Islet precursor cell (in vitro differentiated cells): ENCODE data around the gene BAG3.
A peak's percentile ranks its signal among the peaks of the same experiment; 100 is the strongest.

ENCODE experiments used
- DNase-seq: peaks from one replicate; pipeline ENCODE4 v3.0.0-alpha.2; 2018

The BAG3 gene

DNA sequence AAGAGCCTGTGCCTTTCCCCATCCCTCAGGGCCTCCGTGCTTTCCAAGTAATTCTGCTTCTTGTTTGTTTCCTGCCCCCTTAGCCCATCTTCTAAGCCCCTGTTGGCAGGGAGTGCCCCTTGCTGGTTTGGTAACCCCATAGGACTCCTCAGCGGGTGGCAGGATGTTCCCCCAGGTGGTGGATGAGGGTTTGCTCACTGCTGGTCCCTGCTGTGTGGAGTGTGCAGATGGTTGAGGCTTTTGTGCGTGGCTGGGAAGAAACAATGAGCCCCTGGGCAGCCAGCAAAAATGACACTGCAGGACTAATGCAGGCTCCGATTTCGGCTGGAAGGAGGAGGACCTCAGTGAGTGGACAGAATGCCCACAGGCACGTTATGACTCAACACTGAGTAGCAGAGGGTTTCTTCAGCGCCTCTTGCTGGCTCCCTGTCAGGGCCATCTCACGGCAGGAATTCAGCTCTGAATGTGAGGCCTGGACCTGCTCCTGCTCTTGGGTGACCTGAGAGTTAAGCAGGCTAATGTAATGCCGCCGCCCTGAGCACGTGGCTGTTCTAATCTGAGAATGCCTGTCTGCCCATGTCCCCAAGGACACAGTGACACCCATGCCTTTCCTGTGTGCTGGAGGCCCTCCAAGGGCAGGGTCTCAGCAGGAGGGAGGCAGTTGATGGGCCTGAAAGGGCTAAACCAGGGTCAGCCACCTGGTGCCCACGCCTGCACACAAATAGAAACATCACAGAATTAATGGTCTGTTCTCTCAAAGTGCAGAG lies 16.6 kb downstream of the BAG3 start:
- DNase-seq: peak; percentile 98

- no peak for DNase-seq
These were observed 17.3 kb downstream of the BAG3 start for GRCh38 chr10:119668461-119668860.

- DNase-seq: no peak
These were observed 18.2 kb downstream of the BAG3 start for GRCh38 chr10:119669331-119669730.

DNA sequence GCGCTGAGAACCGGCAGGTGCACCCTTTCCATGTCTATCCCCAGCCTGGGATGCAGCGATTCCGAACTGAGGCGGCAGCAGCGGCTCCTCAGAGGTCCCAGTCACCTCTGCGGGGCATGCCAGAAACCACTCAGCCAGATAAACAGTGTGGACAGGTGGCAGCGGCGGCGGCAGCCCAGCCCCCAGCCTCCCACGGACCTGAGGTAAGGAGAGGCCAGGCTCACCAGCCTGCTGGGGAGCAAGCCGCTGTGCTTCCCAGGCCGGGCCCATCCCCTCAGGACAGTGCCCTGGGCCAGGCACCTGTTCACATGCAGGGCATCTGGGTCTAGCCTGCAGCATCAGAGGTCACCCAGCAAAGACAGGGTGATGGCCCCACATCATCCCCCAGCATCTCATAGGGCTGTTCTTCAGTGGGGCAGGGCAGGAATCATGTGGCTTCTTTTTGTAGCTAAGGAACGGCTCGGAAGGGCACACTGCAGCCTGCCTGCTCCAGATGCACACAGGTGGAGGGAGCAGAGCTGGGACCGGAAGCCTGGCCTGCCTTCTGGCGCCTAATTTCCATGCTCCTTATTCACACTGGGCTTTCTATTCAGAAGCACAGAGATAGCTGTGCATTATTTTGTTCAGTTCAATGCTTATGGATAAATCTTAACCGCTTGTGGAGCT lies 18.9 kb downstream of the BAG3 start:
- DNase-seq: no peak

- no peak for DNase-seq
These were observed 19.5 kb downstream of the BAG3 start for GRCh38 chr10:119670717-119671116.

GRCh38 chr10:119671381-119671780 lies 20.2 kb downstream of the BAG3 start:
- DNase-seq: no peak

DNA sequence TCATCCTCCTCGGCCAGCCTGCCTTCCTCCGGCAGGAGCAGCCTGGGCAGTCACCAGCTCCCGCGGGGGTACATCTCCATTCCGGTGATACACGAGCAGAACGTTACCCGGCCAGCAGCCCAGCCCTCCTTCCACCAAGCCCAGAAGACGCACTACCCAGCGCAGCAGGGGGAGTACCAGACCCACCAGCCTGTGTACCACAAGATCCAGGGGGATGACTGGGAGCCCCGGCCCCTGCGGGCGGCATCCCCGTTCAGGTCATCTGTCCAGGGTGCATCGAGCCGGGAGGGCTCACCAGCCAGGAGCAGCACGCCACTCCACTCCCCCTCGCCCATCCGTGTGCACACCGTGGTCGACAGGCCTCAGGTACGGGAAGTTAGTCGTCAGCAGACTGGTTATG lies 21.1 kb downstream of the BAG3 start:
- DNase-seq: no peak

DNA sequence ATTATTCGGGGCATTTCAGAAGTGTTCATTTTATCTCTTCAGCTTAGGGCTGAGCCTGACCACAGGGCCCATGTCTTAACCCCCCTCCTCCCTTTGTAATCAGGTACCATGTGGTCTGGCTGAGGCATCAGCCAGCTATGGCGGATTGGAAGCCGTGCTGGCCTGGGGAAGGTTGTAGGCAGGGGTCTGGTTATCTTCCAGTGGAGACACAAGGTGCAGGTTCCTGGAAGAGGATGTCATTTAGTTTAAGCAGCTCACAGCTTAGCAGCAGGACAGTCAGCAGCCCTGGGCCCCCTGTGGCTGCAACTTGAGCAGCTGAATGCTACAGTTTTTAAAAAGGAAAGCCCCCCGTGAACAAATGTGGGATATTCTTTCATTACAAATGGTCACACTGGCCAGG lies 22.1 kb downstream of the BAG3 start:
- DNase-seq: no peak

GRCh38 chr10:119675483-119676170 lies 24.4 kb downstream of the BAG3 start:
- no peak for DNase-seq

- no peak for DNase-seq
These were observed 25.9 kb downstream of the BAG3 start for GRCh38 chr10:119677126-119677525.

- no peak for DNase-seq
These were observed 26.9 kb downstream of the BAG3 start for GRCh38 chr10:119677904-119678755.

- no peak for DNase-seq
These were observed 28.3 kb downstream of the BAG3 start for GRCh38 chr10:119679480-119679829.

- DNase-seq: no peak
These were observed 28.9 kb downstream of the BAG3 start for GRCh38 chr10:119680050-119680449.

DNA sequence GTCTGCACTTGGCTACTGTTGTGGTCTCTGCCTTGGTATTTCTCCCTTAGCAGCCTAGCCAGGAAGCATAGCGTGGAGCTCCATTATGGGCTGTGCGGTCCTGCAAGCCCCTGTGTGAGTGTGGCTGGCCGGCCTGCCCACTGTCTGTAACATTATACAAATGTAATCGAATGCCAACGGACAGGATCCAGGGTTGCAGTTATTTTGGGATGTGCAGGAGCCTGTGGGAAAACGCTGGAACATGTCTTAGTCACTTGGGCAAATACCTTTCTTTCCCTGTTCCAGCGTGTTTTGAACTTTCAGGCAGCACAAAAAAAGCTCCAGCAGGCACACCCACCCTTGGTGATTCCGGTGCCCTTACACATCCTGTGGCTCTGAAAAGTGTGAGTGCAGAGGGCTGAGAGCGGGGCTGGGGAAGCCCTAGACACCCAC lies 29.5 kb downstream of the BAG3 start:
- no peak for DNase-seq

GRCh38 chr10:119686465-119687191 lies 35.4 kb downstream of the BAG3 start:
- DNase-seq: peak; percentile 90

GRCh38 chr10:119687192-119688032 lies 36.2 kb downstream of the BAG3 start:
- DNase-seq: peak; percentile 90

GRCh38 chr10:119688033-119688508 lies 36.9 kb downstream of the BAG3 start:
- DNase-seq: peak; percentile 91

DNA sequence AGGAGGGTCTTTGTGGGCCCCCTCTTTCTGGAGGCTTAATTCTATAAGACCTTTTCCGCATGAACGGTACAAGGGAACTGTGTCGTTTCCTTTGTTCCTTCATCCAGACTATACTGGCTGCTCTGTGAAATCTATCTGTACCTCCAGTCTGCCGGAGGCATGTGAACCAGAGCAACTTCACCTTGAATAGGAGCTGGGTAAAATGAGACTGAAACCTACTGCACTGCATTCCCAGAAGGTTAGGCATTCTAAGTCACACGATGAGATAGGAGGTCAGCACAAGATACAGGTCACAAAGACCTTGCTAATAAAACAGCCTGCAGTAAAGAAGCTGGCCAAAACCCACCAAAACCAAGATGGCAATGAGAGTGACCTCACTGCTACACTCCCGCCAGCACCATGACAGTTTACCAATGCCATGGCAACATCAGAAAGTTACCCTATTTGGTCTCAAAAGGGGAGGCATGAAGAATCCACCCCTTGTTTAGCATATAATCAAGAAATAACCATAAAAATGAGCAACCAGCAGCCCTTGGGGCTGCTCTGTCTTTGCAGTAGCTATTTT lies 37.9 kb downstream of the BAG3 start:
- DNase-seq: peak; percentile 84

GRCh38 chr10:119691726-119692125 lies 40.5 kb downstream of the BAG3 start:
- no peak for DNase-seq

DNA sequence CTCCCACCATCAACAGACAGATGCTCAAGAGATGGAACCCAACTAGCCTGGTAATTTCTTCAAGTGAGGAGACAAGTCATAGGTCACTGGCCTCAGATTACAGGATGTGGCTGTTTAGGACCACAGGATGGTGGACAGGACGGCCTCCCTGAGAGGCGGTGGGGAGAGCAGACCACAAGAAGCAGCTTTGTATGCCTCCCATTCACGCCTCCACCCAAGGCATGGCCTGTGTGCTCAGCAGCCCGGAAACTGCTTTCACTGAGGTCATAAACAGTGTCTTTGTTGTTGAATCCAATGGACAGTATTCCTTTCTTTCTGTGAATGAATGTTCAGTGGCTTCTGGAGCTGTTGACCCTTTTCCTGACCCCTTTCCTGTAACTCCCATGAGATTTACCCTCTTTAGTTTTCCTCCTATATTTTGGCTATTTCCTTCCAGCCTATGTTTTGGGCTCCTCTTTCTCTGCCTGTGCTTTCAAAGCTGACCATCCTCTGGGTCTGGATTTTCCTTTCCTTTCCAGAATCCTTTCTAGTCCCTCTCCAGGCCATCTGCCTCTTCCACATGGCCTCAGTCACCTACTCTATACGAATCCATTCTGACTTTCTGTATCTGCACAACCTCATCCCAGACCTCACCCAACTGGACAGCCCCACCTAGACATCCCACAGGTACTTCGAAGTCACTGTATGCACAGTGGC lies 42.2 kb downstream of the BAG3 start:
- DNase-seq: peak; percentile 76
